Kidney (tissue), 14 donors: ENCODE measurements around the gene RAB11A. TPM values are rescaled to one million over a fixed set of nuclear protein-coding genes. Genes with fewer than 3 reads are reported as not detected.
A peak's percentile ranks its signal among the peaks of the same experiment; 100 is the strongest.

Source experiments
- DNase-seq, 5 donors: peaks; one replicate each; pipeline ENCODE4 v3.0.0-alpha.2; 2013 to 2020
- FAIRE-seq: peaks from 2 replicates; lab custom pipeline; 2012; peaks lifted over from hg19 to GRCh38; lab: Jason Lieb, UNC
- H3K27ac ChIP-seq, 2 donors: one replicate each; pipeline ENCODE4 v1.7.0; 2013; ENCODE audit warnings: low read depth in 2 of 2, low read length in 2 of 2, inconsistent platforms in 1 of 2
- H3K27me3 ChIP-seq: one replicate; pipeline ENCODE4 v1.7.1; 2013; ENCODE audit warnings: low read length, inconsistent platforms; ENCODE audit not compliant: control insufficient read depth, insufficient read depth
- H3K36me3 ChIP-seq, 3 donors: one replicate each; pipeline versions ENCODE4 v1.7.0 to v1.7.1; 2013; ENCODE audit warnings: low read length in 3 of 3, control low read depth in 1 of 3, inconsistent platforms in 1 of 3; ENCODE audit not compliant: insufficient read depth in 3 of 3, control insufficient read depth in 2 of 3
- H3K4me1 ChIP-seq, 3 donors: one replicate each; pipeline versions ENCODE4 v1.7.0 to v1.7.1; 2013; ENCODE audit warnings: low read length in 3 of 3, inconsistent platforms in 1 of 3, low read depth in 1 of 3; ENCODE audit not compliant: control insufficient read depth in 2 of 3, insufficient read depth in 2 of 3
- H3K4me3 ChIP-seq, 3 donors: one replicate each; pipeline versions ENCODE4 v1.7.0 to v1.8.1; 2013; ENCODE audit warnings: low read length in 3 of 3, control low read depth in 1 of 3, inconsistent platforms in 1 of 3
- H3K9ac ChIP-seq, 3 donors: one replicate each; pipeline versions ENCODE4 v1.7.0 to v1.7.1; 2013; ENCODE audit warnings: low read length in 3 of 3, control low read depth in 1 of 3, inconsistent platforms in 1 of 3
- H3K9me3 ChIP-seq, 3 donors: one replicate each; pipeline versions ENCODE4 v1.7.0 to v1.7.1; 2013; ENCODE audit warnings: low read length in 3 of 3, control low read depth in 1 of 3, inconsistent platforms in 1 of 3; ENCODE audit not compliant: control insufficient read depth in 2 of 3, insufficient read depth in 1 of 3
- CTCF ChIP-seq: IDR thresholded peaks from 3 replicates; pipeline ENCODE4 v1.5.1; 2012; ENCODE audit warnings: mild to moderate bottlenecking, moderate library complexity, borderline replicate concordance; ENCODE audit not compliant: insufficient read depth; ENCODE audit errors: extremely low read depth
- intact Hi-C: fragments of 100-400 bp; cut with DNase I; formaldehyde crosslinking; loops from one replicate; pipeline ENCODE4 v1.11.1; 2022
- polyA plus RNA-seq: library from polyadenylated mRNA; stranded (reverse); fragments of 350-450 nt; fragmentation: Illumina TruSeq; extraction: RNeasy Lipid Tissue Mini Kit (QIAGEN cat#74804); gene quantifications from one replicate; pipeline ENCODE4 v1.2.3, GENCODE V29; 2014; ENCODE audit warnings: low read depth, low replicate concordance; ENCODE audit not compliant: insufficient read depth
- total RNA-seq: library from RNA; stranded (reverse); fragmentation: NEBNext Ultra II Directional; extraction: Animal tissue kit (Norgen Biotek cat#: 25700); gene quantifications from one replicate; pipeline ENCODE4 v1.2.1, GENCODE V29; 2021
- donor health status: control.
- donor health status: control.
- donor health status: control.
- donor health status: control.
- donor health status: control.
- donor health status: DM: yes; HTN: yes; CAD: no.
- donor health status: Normal renal cell carcinoma (clear cell type).

RAB11A gene
- total and polyA plus RNA-seq, 2 donors from 2014 or later: 216 to 249 TPM

- intact Hi-C loops: no loop called here
- Histone ChIP-seq H3K4me1 (peaks cover 0 to 4% (median 0%) of the 10 kb centered on the region in 3 donors), H3K9ac (no peak overlapping the region), H3K4me3 (no peak overlapping the region), H3K27me3 (no peaks in the 10 kb centered on the region), H3K27ac (no peak overlapping the region), H3K9me3 (no peaks in the 10 kb centered on the region), H3K36me3 (peaks cover 3 to 11% (median 6%) of the 10 kb centered on the region in 3 donors)
- no peak for TF ChIP-seq CTCF
- DNase-seq: no peak
- FAIRE-seq: no peak
Measured at GRCh38 chr15:65912235-65912634, 42.9 kb downstream of the RAB11A start.

- DNase-seq: peak in 1 of 5 donors; percentile 57
- no peaks in the 10 kb centered on the region for H3K27me3 ChIP-seq
- H3K4me1 ChIP-seq: peaks cover 0 to 4% (median 0%) of the 10 kb centered on the region in 3 donors
- H3K9ac ChIP-seq: no peak overlapping the region
- peaks cover 3 to 7% (median 6%) of the 10 kb centered on the region in 3 donors for H3K36me3 ChIP-seq
- intact Hi-C loops: no loop called here
- TF ChIP-seq CTCF: no peak
- no peak overlapping the region for H3K4me3 ChIP-seq
- H3K27ac ChIP-seq: no peak overlapping the region
- H3K9me3 ChIP-seq: no peaks in the 10 kb centered on the region
- no peak for FAIRE-seq
Measured at GRCh38 chr15:65913631-65914199, 44.4 kb downstream of the RAB11A start.

GRCh38 chr15:65914386-65914785 lies 45.1 kb downstream of the RAB11A start:
- H3K27me3 ChIP-seq: no peaks in the 10 kb centered on the region
- TF ChIP-seq CTCF: no peak
- no peak overlapping the region for H3K4me3 ChIP-seq
- DNase-seq: no peak
- FAIRE-seq: no peak
- H3K36me3 ChIP-seq: peaks cover 3 to 7% (median 6%) of the 10 kb centered on the region in 3 donors
- intact Hi-C loops: no loop called here
- no peak overlapping the region for H3K27ac ChIP-seq
- H3K4me1 ChIP-seq: peaks cover 0 to 4% (median 0%) of the 10 kb centered on the region in 3 donors
- no peaks in the 10 kb centered on the region for H3K9me3 ChIP-seq
- no peak overlapping the region for H3K9ac ChIP-seq
